GM21367 (cell line): ENCODE data around the gene F2RL2.
A peak's percentile ranks its signal among the peaks of the same experiment; 100 is the strongest.

Source experiments
- ATAC-seq: cut with Tn5 transposase; IDR thresholded peaks from one replicate; pipeline ENCODE4 v1.9.1; 2021; ENCODE audit not compliant: unreplicated experiment

F2RL2 gene, protein sequence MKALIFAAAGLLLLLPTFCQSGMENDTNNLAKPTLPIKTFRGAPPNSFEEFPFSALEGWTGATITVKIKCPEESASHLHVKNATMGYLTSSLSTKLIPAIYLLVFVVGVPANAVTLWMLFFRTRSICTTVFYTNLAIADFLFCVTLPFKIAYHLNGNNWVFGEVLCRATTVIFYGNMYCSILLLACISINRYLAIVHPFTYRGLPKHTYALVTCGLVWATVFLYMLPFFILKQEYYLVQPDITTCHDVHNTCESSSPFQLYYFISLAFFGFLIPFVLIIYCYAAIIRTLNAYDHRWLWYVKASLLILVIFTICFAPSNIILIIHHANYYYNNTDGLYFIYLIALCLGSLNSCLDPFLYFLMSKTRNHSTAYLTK

DNA sequence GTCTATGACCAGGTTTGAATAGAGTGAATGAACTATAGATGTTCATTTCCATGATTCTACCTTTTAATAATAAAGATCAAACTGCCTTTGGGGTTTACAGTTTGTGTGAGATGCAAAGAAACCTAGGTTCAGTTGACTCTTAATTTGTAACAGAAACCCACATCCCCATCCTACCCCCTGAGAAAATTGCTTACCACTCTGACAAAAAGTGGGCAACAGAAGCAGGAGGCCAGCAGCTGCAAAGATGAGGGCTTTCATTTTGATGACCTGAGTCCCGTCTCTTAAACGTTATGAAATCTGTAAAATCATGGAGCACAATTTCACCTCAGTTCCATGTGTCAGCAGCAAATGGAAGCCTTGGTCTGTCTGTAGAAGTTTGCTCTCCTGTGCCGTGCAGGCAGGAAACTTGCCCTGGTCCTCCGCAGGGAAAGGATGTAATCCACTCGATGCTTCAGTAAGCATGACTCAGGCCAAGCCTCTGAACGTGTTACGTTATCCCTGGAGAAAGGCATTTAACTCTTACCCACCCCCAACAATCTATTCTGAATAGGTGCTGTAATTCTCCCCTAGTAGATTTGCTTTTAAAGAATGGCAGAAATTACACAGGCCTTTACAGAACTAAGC is at the start of gene F2RL2:
Gene F2RL2, minus strand, starts transcription at position 431 of the 624 bp plus-strand sequence. Its CDS starts 173 bp downstream, at position 258.
- no peak for ATAC-seq

DNA sequence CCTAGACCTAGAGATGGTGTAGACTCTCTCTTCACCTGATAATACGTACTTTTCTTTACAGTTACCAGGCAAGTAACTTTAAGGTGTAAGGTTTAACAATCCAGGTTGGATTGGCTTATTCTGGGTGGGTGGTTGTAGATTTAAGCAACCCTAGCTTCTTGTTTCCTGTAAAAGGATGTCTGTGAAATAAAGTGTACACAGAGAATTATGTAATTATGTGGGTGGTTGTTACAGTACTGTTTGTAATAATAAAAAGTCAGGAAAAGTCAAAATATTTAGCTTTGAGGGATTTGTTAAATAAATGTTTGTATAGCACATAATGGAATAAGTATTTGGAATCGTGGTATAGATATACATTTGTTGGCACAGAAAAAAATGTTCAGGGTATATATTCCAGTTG is 49.0 kb upstream of the F2RL2 start:
- ATAC-seq: no peak

DNA sequence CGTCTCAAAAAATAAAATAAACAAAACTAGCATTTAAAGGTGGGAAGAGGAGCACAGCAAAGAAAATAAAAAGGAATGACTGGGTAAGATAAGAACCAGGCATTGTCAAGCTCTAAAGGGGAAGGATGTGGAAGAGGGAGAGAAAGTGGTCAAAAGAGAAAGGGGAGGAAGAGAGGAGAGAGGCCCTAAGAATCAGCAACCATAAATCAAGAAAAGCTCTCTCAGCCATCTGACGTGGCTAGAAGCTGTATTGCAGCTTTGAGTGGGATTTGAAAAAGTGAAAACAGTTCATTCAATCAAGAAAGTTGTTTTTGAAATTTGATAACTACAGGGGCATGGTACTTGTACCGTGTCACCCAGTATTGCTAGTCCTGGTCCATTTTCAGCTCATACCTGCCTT is 47.3 kb upstream of the F2RL2 start:
- no peak for ATAC-seq

DNA sequence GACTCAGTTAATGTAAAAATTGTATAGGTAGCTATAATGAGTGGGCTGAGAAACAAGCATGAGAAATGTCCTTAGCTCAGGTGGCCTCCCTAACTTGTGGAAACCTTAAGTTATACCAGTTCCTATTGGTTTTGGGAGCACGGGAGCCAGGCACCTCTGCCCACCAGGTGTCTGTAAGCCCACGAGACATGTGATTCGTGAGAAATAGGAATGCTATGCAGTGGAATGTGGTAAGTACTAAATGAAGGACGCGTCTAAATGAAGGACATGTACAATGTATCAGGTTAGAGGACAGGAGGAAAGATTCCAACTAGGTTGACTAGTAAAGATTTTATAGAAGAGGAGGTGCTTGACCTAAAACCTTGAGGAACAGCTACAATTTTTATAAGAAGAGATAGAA is 46.0 kb upstream of the F2RL2 start:
- no peak for ATAC-seq

DNA sequence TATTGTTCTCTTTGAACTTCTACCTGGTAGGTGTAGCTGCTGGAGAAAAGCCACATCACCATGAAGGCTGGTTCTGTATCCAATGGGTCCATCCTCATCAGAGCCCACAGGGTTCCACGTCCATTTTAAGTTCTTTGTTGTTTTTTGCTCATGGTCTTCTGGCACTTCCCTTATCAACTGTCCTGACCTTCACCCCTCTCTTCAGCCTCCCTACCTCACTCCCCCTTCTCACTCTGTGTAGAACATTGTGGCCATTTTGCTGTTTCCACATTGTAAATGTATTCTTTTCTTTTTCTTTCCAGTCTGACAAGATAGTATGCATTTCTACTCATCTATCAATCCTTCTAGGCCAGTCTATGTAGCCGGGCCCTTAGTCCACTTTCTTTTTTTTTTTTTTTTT is 44.3 kb upstream of the F2RL2 start:
- ATAC-seq: no peak

DNA sequence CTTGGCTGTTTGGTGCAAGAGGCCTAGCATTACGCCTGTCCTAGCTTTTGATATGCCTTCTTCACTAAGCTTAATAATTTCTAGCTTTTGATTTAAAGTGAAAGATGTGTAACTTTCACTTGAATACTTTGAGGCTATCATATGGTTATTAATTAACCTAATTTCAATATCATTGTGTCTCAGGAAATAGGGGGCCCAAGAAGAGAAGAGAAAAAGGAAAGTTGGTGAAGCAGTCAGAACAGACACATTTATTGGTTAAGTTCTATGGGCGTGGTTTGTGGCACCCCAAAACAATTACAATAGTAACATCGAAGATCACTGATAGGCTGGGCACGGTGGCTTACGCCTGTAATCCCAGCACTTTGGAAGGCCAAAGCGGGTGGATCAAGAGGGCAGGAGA is 40.9 kb upstream of the F2RL2 start:
- no peak for ATAC-seq

DNA sequence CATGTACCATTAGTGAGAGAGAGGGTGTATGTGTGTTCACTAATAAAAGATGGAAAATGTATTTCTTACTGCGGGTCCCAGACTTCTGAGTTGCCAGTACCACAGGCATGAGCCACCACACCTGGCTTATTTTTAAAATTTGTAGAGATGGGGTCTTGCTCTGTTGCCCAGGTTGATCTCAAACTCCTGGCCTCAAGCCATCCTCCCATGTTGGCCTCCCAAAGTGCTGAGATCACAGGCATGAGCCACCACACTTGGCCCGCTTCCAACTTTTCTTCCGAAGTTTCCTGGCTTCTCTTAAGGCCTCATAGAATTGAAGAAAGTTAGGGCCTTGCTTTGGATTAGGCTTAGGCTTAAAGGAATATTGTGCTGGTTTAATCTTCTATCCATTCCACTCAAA is 40.4 kb upstream of the F2RL2 start:
- ATAC-seq: no peak

DNA sequence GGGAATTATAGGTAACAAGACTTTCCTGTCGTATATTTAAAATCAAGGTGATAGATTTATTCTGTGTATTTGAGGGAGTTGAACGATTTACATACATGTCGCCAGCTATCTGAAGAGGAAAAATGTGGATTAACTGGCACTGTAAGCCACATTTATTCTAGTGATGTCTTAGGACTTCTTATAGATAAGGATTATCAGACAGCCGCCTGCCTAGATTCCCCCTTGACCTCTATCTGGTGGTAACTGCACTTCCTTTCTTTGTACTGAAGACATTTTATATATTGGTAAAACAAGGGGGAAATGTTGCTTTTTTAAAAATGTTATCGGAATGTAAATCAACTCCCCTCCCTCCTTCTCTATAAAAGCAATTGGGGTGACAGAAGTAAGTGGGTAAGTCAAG is 39.3 kb upstream of the F2RL2 start:
- ATAC-seq: no peak

DNA sequence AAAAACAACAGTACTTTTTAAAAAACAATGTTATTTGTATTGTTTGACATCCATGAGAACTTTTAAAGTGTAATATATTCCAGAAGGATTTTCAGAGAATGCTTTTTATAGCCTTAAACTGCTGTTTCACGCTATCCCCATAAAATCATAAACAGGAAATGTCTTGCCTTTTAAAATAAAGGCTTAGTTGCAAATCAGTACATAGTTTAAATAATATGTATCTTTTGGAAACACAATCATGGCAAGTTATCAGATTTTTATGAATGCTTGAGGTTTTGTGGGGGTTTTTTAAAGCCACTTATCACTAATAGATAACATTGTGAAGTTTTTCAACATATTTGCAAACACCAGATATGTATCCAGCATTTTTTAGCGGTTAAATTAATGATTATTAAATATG is 37.2 kb upstream of the F2RL2 start:
- no peak for ATAC-seq

DNA sequence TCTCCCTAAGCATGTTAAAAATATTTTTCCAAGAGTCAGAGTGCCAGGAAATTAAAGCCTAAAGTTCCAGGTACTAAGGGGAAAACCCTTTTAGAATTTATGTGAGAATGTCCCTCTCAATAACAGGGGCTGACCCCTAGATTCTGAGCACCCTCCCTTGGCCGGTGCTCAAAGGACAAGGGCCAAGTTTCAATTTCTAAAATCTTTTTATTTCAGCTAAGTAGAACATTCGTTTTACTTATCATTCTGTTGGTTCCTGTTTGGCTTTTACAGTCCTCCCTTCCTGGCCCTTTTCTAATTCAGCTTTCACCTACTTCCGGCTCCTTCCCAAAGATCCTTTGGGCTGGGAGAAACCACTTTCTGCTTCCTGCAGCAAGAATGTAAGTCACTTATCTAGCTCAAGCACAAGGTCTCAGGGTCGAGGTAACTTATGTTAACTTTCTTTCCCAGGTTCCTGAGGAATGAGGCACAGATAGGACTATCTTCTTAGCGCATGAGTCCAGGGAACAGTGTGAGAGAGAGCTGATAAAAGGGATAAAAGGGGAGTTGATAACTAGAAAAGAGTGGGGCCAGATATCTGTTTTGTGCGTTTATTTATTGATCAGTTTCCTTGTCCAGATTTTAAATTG is 34.6 kb upstream of the F2RL2 start:
- no peak for ATAC-seq

DNA sequence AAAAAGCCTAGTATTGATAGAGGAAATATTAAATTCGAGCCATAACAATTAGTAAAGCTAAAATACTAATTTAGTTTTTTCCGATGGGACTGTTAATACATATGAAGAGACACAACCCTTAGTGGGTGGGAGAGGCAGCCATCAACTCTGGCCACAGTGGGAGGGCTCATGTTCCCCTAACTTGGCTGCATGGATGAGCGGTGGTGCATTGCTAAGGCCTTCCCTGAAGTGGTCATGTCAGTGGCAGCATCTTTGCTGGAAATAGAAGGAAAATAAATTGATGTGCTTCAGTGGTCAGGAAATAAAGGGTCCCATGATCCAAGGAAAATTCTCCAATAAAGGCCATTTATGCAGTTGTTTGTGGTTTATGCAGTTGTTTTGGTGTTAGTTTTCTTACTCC is 33.9 kb upstream of the F2RL2 start:
- ATAC-seq: no peak

DNA sequence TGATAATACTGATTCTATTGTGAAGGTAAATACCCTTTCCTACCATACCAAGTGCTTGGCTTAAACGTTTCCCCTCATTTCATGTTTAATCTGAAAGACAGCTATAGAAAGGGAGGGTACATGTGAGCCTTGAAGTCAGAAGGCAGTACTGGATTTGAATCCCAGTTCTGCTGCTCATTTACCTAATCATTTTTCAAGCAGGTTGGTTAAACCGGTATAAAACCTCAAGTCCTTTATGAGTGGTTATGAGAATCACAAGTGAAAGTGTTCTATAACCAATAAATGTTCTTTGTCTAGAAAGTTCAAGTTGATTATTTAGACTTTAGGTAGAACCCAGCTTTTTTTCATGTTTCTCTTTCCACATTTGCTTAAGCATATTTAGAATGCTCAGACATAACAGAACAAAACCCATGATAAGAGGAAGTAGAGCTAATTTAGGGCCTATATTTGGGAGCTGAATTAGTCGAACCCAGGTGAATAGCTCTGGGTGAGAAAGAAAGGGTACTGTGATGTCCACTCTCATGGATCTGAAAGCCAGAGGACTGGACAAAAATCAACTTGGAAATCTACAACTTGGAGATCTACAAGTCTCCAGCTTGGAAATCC is 29.7 kb upstream of the F2RL2 start:
- ATAC-seq: no peak

DNA sequence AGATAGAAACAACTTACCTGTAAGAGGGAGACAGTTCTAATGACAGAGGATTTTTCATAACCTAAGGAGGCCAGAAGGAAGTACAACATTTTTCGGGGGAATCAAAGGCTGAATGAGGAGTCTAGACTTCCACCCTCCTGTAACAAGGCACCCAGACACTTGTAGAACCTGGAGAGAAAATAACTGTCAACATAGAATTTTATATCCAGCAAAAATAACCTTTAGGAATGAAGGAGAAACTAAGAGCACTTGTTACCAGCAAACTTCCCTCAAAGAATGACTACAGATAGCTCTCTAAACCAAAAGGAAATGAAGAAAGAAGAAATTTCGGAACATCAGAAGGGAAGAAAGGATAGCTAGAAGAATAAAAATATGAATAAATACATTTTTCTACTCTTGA is 25.9 kb upstream of the F2RL2 start:
- no peak for ATAC-seq

DNA sequence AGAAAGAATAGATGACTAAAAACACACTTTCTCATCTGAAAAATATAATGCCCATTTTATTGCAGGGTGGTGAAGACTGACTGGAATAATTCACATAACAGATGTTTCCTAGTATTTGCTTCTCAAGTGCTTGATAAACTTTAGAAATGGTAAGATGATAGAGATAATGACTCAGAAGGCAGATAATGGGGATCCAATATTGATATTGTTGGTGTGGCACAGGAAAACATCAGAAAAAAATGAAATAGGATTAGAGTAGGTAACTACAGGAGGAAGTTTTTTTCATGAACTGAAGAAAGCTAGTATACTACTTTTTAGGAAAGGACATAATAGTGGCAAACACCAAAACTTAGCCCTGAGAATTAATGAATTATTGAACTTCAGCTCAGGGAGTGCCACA is 20.2 kb upstream of the F2RL2 start:
- ATAC-seq: no peak

DNA sequence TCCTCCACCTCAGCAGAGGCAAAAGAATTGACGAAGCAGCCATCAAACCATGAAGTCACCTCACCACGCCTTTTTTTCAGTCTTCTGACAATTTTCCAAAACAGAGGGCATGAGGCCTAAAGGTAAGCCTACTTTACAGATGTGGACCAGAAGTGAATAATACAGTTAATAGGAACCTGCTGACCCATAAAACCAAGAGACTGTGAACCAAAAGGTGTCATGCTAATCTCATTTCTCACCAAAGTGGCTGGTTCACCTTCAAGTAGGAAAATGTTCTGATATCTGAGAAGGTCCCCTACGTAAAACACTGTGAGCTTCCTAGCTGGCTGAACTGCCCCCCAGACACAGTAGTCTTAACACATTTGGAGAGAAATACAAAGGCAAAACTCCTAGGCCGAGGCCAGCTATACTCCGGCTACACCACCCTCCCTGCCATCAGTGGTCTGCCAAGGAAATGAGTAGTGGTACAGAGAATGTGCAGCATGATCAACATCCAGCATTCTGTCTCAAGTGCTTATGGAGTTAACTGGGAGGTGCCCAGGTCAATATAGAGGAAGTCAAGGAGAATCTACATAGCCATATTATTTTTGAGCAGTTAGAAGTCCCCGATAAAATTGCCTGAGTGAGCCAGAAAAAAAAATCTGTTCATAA is 19.3 kb upstream of the F2RL2 start:
- no peak for ATAC-seq

DNA sequence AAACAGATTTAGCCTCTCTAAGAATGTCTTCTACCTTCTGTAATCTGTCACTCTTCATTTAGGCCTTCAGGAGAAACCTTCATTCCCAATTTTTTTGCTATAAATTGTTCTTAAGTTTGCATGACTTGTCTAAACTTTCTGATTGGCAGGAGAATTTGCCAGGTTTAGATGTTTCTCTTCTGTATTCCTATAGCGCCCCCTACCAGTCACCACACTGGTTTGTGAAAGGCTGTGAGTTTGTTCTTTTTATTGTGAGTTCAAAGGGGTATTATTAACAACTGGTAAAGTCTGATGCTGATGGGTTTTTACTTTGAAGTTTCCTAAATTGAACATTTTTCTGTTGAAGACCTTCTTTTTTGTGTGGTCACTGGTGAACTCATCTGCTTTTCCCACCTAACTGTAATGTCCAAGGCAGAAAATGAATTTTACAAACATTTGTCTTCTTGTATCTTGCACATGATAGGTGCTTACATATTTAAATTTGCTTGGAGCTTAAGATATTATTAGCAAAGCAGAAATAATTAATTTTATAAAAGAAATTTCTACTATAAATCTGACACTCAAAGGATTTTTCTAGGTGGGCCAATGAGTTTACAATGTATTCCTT is 18.4 kb upstream of the F2RL2 start:
- no peak for ATAC-seq

DNA sequence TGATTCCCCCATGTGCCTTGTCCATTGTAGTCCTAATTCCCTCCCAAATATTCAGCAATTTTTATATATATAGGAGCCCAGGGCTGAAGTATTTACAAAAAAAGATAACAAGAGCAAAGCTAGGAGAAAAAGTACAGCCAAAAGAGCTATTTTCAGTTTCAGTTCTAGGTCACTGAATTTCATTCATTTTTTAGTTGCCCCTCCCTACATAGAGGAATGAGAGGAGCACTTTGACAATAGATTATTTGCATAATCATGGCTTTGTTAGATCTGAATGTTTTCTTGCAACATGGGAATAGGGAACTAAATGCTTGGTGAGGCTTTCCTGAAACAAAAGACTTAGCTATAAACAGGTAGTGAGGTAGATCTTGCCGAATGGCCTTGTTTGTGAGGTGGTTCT is 15.3 kb upstream of the F2RL2 start:
- peak; percentile 68 for ATAC-seq

DNA sequence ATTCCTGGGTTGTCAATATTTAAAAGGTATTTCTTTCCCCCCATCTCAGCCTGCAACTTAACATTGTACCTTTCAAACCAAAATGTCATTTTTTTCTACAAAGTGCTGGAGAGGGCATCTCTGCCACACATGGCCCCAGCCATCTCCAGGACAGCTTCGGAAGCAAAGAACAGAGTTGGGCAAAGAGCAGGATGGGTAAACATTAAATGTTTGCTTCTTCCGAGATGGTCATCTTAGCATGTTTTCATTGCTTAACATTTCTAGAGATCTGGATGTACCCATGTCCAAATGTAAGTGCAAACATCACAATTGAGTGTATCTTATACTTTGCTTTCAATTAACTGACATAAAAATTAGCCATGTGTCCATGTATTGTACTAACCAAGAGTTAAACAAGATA is 14.3 kb upstream of the F2RL2 start:
- no peak for ATAC-seq

DNA sequence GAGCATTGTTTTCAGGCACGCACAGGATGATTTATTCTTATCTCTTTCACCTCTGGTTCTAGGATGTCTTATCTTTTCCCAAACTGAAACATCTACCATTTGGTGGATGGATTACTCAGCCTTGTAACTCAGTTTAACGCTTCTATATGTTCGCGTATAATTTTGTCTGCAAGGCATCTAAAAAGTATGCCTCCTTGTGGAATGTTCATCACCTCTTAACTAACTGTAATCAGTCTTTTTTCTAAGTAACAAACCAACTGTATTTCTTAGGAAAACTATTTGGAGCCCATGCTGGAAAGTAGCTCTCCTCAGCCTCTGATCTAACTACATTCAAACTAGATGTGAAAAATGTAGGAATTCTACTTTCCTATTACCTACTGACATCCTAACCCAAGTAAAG is 11.5 kb upstream of the F2RL2 start:
- no peak for ATAC-seq

DNA sequence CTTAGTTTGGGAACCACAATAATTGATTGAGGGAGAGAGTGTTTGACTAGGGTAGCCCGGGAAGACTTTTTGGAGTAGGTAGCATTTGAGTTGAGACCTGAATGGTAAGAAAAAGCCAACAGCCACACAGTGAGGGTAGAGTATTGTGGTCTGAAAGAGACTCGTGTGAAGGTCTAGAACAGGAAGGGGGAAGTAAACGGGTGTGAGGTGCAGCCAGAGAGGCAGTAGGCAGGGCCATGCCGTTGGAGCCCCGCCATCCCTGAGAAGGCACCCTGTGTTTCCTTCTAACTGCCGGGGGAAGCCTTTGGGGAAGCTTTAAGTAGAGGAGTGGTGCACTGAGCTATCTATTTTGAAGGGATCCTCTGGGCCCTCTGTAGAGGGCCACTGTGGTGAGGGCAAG is 3.5 kb upstream of the F2RL2 start:
- ATAC-seq: peak; percentile 58
